ENCODE measurements around the gene CXXC1. TPM values are rescaled to one million over a fixed set of nuclear protein-coding genes. Genes with fewer than 3 reads are reported as not detected.

The CXXC1 gene
- total and polyA plus RNA-seq, 12 donors: 22.1 to 66.6 (median 26.7) TPM

- TF ChIP-seq CTCF (IDR thresholded peaks at IDR 0.05): no peak
- DNase-seq (peak in 1 of 2 donors; percentile 36), ATAC-seq (no peak)
- H3K27ac ChIP-seq: peak overlapping the region in 9 of 10 donors; percentile 74 to 91 (median 87)
- H3K36me3 ChIP-seq: peaks cover 0 to 41% (median 8%) of the 10 kb centered on the region in 9 donors
- intact Hi-C loops (cut with DNase I): loop anchor here in 5 of 10 donors (5.0 to 10.0 kb wide), 3 partner anchors 86 to 758 kb away; partner anchors contain the start of gene SKA1 (in 3 of the 5)
- 24 to 28% methylated on average over 23 of the region's 23 CpGs for WGBS, 2 donors
- H3K4me3 ChIP-seq: peak overlapping the region in 9 of 10 donors; percentile 62 to 94 (median 73)
- H3K27me3 ChIP-seq: no peaks in the 10 kb centered on the region
- H3K4me1 ChIP-seq: peaks cover 0 to 30% (median 16%) of the 10 kb centered on the region in 9 donors
- no peaks in the 10 kb centered on the region for H3K9me3 ChIP-seq
Measured at GRCh38 chr18:50286391-50287027, 983 bp downstream of the CXXC1 start.

- DNase-seq: no peak
- Histone ChIP-seq H3K4me1 (peaks cover under 1 to 32% (median 16%) of the 10 kb centered on the region in 9 donors), H3K36me3 (peaks cover 0 to 41% (median 8%) of the 10 kb centered on the region in 9 donors), H3K9me3 (no peaks in the 10 kb centered on the region), H3K4me3 (no peak overlapping the region), H3K27ac (no peak overlapping the region), H3K27me3 (no peaks in the 10 kb centered on the region)
- WGBS, 2 donors: 97 to 98% methylated on average over 24 of the region's 24 CpGs
- no peak for ATAC-seq
- TF ChIP-seq CTCF (IDR thresholded peaks at IDR 0.05): no peak
- intact Hi-C loops (cut with DNase I): loop anchor here in 5 of 10 donors (5.0 to 10.0 kb wide), 3 partner anchors 87 to 759 kb away; partner anchors contain the start of gene SKA1 (in 3 of the 5)
Measured at GRCh38 chr18:50285631-50286321, 1.7 kb downstream of the CXXC1 start.

GRCh38 chr18:50285071-50285470 is 2.4 kb downstream of the CXXC1 start:
- peaks cover 0 to 41% (median 8%) of the 10 kb centered on the region in 9 donors for H3K36me3 ChIP-seq
- H3K9me3 ChIP-seq: no peaks in the 10 kb centered on the region
- no peak overlapping the region for H3K27ac ChIP-seq
- DNase-seq: peak in 1 of 2 donors; percentile 19
- H3K4me1 ChIP-seq: peaks cover 7 to 39% (median 23%) of the 10 kb centered on the region in 9 donors
- H3K4me3 ChIP-seq: no peak overlapping the region
- WGBS, 2 donors: 96 to 98% methylated on average over 12 to 13 of the region's 13 CpGs
- intact Hi-C loops (cut with DNase I): loop anchor here in 5 of 10 donors (5.0 to 10.0 kb wide), 3 partner anchors 87 to 760 kb away; partner anchors contain the start of gene SKA1 (in 3 of the 5)
- no peak for TF ChIP-seq CTCF (IDR thresholded peaks at IDR 0.05)
- ATAC-seq: no peak
- no peaks in the 10 kb centered on the region for H3K27me3 ChIP-seq

- no peaks in the 10 kb centered on the region for H3K9me3 ChIP-seq
- H3K4me1 ChIP-seq: peaks cover 12 to 46% (median 27%) of the 10 kb centered on the region in 9 donors
- TF ChIP-seq CTCF (IDR thresholded peaks at IDR 0.05): no peak
- WGBS, 2 donors: 95% methylated on average over 15 of the region's 15 CpGs
- no peak overlapping the region for H3K4me3 ChIP-seq
- intact Hi-C loops (cut with DNase I): loop anchor here in 4 of 10 donors (10.0 kb wide), 2 partner anchors 90 to 760 kb away; partner anchors contain the start of gene SKA1 (in 3 of the 4)
- no peak for ATAC-seq
- peaks cover 0 to 44% (median 8%) of the 10 kb centered on the region in 9 donors for H3K36me3 ChIP-seq
- no peak for DNase-seq
- no peaks in the 10 kb centered on the region for H3K27me3 ChIP-seq
- no peak overlapping the region for H3K27ac ChIP-seq
Measured at GRCh38 chr18:50284255-50284885, 3.1 kb downstream of the CXXC1 start.
